AG04450 (cell line): ENCODE data around the gene TAF1B. TPM values are rescaled to one million over a fixed set of nuclear protein-coding genes. Genes with fewer than 3 reads are reported as not detected.

Source experiments
- CTCF ChIA-PET: fragments of 300-600, 350-600 bp; formaldehyde crosslinking; extraction: SDS; loops from one replicate; lab custom pipeline; 2022; ENCODE audit warnings: antibody characterized with exemption, inconsistent platforms; lab: Charles Lee
- POLR2A ChIA-PET: fragments of 350-600 bp; formaldehyde crosslinking; extraction: SDS; loops from one replicate; lab custom pipeline; 2021; ENCODE audit warnings: antibody characterized with exemption, inconsistent platforms; lab: Yijun Ruan, JAX
- DNase-seq: peaks from one replicate; pipeline ENCODE4 v3.0.0-alpha.2; 2011; ENCODE audit warnings: low read depth, low spot score
- H3K27ac ChIP-seq: one replicate; pipeline ENCODE4 v1.5.1; 2012; ENCODE audit warnings: low read depth, low read length, control low read depth
- H3K27me3 ChIP-seq: one replicate; pipeline ENCODE4 v1.6.0; 2012; ENCODE audit warnings: low read length; ENCODE audit not compliant: control insufficient read depth, insufficient read depth
- H3K4me3 ChIP-seq: 2 replicates; pipeline ENCODE4 v1.5.1; 2011; ENCODE audit warnings: mild to moderate bottlenecking, low read depth, low read length, control low read depth
- H3K9me3 ChIP-seq: 2 replicates; pipeline ENCODE4 v1.5.1; 2012; ENCODE audit warnings: low read length; ENCODE audit not compliant: control insufficient read depth, insufficient read depth
- polyA plus RNA-seq: library from polyadenylated mRNA; depleted of rRNA; stranded (reverse); fragments of >200 nt; gene quantifications from 2 replicates; pipeline ENCODE4 v1.2.3, GENCODE V29; 2011
- TF ChIP-seq, protein P1 (sequence below): IDR thresholded peaks from 2 replicates; pipeline ENCODE4 v1.5.1; 2011; ENCODE audit warnings: low read depth, low read length, control low read depth, inconsistent platforms

TAF1B gene
- polyA plus RNA-seq, 1 experiment, result 25.8 TPM

- Histone ChIP-seq H3K9me3 (no peaks in the 10 kb centered on the region), H3K4me3 (no peak overlapping the region), H3K27ac (no peak overlapping the region), H3K27me3 (no peaks in the 10 kb centered on the region)
- TF ChIP-seq, protein P1, sequence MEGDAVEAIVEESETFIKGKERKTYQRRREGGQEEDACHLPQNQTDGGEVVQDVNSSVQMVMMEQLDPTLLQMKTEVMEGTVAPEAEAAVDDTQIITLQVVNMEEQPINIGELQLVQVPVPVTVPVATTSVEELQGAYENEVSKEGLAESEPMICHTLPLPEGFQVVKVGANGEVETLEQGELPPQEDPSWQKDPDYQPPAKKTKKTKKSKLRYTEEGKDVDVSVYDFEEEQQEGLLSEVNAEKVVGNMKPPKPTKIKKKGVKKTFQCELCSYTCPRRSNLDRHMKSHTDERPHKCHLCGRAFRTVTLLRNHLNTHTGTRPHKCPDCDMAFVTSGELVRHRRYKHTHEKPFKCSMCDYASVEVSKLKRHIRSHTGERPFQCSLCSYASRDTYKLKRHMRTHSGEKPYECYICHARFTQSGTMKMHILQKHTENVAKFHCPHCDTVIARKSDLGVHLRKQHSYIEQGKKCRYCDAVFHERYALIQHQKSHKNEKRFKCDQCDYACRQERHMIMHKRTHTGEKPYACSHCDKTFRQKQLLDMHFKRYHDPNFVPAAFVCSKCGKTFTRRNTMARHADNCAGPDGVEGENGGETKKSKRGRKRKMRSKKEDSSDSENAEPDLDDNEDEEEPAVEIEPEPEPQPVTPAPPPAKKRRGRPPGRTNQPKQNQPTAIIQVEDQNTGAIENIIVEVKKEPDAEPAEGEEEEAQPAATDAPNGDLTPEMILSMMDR, result no peak
- ChIA-PET POLR2A (interaction anchor here (0.7 kb wide), 1 partner anchor 69 kb away, joined by 4 read pairs; no protein-coding TSS in a partner anchor), CTCF (interaction anchor here (1.2 to 4.2 kb wide), 3 partner anchors 7 to 434 kb away, joined by 3 to 32 read pairs (median 5); no protein-coding TSS in a partner anchor)
- peak; percentile 56 for DNase-seq
These were observed 132.1 kb downstream of the TAF1B start for GRCh38 chr2:9975328-9975727.

DNA sequence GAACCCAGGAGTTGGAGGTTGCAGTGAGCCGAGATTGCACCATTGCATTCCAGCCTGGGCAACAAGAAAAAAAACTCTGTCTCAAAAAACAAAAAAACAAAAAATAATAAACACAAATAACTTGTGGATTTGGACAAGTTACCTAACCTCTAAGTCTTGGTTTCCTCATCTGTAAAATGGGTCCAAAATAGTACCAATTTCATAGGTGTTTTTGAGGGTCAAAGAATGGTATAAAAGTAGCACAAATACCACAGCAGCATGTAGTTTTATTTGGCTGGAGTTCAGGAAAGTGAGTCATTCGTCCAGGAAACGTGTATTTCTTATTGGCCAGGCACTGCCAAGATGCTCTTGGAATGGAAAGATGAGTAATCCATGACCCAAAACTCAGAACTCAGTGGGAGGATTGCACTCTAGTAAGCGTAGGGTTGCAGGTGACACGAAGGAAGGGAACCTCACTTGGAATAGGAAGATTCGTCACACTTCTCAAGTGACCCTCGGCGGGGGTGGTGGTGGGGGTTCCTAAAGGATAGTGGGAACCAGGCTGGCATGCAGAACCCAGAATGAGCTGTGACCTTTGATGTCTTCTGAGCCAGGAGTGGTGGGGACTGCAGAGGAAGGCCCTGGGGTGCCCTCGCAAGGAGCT lies 132.7 kb downstream of the TAF1B start:
- H3K27ac ChIP-seq, result peak overlapping the region; percentile 40
- no peaks in the 10 kb centered on the region for H3K27me3 ChIP-seq
- TF ChIP-seq, protein P1, result no peak
- peak; percentile 85 for DNase-seq
- ChIA-PET CTCF (interaction anchor here (4.2 kb wide), 1 partner anchor 9 kb away, joined by 32 read pairs; no protein-coding TSS in a partner anchor), POLR2A (interaction anchor here (0.7 kb wide), 1 partner anchor 68 kb away, joined by 4 read pairs; no protein-coding TSS in a partner anchor)
- no peak overlapping the region for H3K4me3 ChIP-seq
- H3K9me3 ChIP-seq, result no peaks in the 10 kb centered on the region

DNA sequence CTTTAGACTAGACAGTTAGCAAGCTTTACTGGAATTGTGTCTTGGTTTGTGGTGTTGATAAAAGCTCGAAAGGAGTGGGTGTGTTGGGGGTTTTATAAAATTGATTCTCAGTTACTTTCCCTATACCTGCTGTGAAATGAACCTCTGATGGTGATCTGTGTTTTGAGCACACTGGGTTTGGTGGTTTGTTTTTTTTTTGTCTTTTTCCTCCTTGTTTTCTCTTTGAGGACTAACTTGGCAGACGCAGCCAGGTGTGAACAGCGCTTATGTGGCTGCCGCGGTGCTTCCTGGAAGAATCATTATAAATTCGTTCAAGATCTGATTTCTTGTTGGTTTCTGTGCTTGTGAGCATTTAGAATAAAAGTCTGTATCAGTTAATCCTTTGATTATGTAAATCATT lies 136.7 kb downstream of the TAF1B start:
- POLR2A ChIA-PET, result interaction anchor here (0.6 kb wide), 1 partner anchor 152 kb away, joined by 3 read pairs; no protein-coding TSS in a partner anchor
- CTCF ChIA-PET, result no interaction called here
- Histone ChIP-seq H3K27me3 (no peaks in the 10 kb centered on the region), H3K27ac (no peak overlapping the region), H3K4me3 (no peak overlapping the region), H3K9me3 (no peaks in the 10 kb centered on the region)
- no peak for DNase-seq
- TF ChIP-seq, protein P1, result no peak

- TF ChIP-seq, protein P1, result no peak
- ChIA-PET CTCF (interaction anchor here (1.0 kb wide), 1 partner anchor 181 kb away, joined by 3 read pairs; no protein-coding TSS in a partner anchor), POLR2A (no interaction called here)
- Histone ChIP-seq H3K27me3 (no peaks in the 10 kb centered on the region), H3K4me3 (no peak overlapping the region), H3K27ac (no peak overlapping the region), H3K9me3 (no peaks in the 10 kb centered on the region)
- no peak for DNase-seq
These were observed 137.2 kb downstream of the TAF1B start for GRCh38 chr2:9980520-9980919.

DNA sequence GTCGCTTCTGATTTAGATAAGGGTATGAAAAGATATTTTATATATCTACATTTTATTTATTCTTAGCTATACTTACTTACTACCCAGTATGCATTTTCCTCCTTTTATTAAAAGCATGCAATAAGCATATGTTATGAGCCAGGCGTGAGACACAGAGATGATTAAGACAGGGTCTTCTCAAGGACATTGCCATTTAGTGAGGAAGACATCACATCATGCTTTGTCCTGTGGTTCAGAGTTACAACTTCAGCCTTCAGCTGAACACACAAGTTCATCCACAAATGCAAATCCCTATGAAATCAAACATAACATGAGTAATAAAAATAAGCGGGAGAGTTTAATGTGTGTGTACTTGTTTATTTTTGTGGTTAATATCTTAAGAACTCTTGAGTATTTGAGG lies 138.4 kb downstream of the TAF1B start:
- H3K9me3 ChIP-seq, result no peaks in the 10 kb centered on the region
- H3K27me3 ChIP-seq, result no peaks in the 10 kb centered on the region
- no peak for DNase-seq
- TF ChIP-seq, protein P1, result no peak
- no peak overlapping the region for H3K4me3 ChIP-seq
- H3K27ac ChIP-seq, result no peak overlapping the region
- ChIA-PET POLR2A (no interaction called here), CTCF (interaction anchor here (1.1 to 5.3 kb wide), 3 partner anchors 7 to 167 kb away, joined by 3 to 41 read pairs (median 5); no protein-coding TSS in a partner anchor)
